Measurements from ENCODE around the gene ATXN1. TPM values are rescaled to one million over a fixed set of nuclear protein-coding genes. Genes with fewer than 3 reads are reported as not detected.

ATXN1 gene
- polyA plus RNA-seq, 1 of the 3 experiments (the other 2 are of a cell fraction), result 7.9 TPM

GRCh38 chr6:16322666-16323312 is 438.5 kb downstream of the ATXN1 start (continued):
- no peak for TF ChIP-seq REST (IDR thresholded peaks at IDR 0.05; ENCODE audit: low read depth, low read length)
- TF ChIP-seq FOXM1 (IDR thresholded peaks at IDR 0.05; ENCODE audit: low read depth), result no peak
- TF ChIP-seq NFIC (IDR thresholded peaks at IDR 0.05; ENCODE audit: borderline replicate concordance), result no peak
- no peak for TF ChIP-seq RFX5 (IDR thresholded peaks at IDR 0.05; ENCODE audit: low read length)
- no peak for TF ChIP-seq GABPA (IDR thresholded peaks at IDR 0.05; ENCODE audit: low read depth)
- no peak for TF ChIP-seq FOXJ3 (CRISPR knock-in tag; IDR thresholded peaks at IDR 0.05)
- no peak for TF ChIP-seq YY1 (IDR thresholded peaks at IDR 0.05; ENCODE audit: low read depth)
- TF ChIP-seq EP300 (IDR thresholded peaks at IDR 0.05; ENCODE audit: borderline replicate concordance in 1 of 2, low read depth in 1 of 2, low read length in 1 of 2), result no peak

GRCh38 chr6:16321826-16322225 is 439.4 kb downstream of the ATXN1 start:
- Histone ChIP-seq H2AFZ (ENCODE audit: low read depth) (no peak overlapping the region), H3K4me3 (ENCODE audit: low read depth in 2 of 2, low read length in 1 of 2) (no peak overlapping the region), H3F3A (replicated peaks; ENCODE audit: insufficient read depth) (peaks cover 41% of the 10 kb centered on the region), H3K36me3 (replicated peaks in 1 of 2; ENCODE audit: control insufficient read depth in 1 of 2, insufficient read depth in 2 of 2, low read length in 1 of 2) (peaks cover 7 to 13% of the 10 kb centered on the region in 2 experiments), H3K4me1 (ENCODE audit: control insufficient read depth in 1 of 2, insufficient read depth in 2 of 2, low read depth in 1 of 2, low read length in 1 of 2) (peaks cover 13 to 57% of the 10 kb centered on the region in 2 experiments; a peak in 3 of 4 replicates), H4K20me1 (ENCODE audit: insufficient read depth) (peaks cover 15% of the 10 kb centered on the region; the same call in 1 of the 2 replicates), H3K27ac (ENCODE audit: low read depth in 2 of 2, low read length in 1 of 2) (peak overlapping the region in 1 of 2 experiments; percentile 94; a peak in 1 of 4 replicates), H3K4me2 (no peak overlapping the region), H3K27me3 (ENCODE audit: insufficient read depth) (no peaks in the 10 kb centered on the region), H3K79me2 (ENCODE audit: insufficient read depth) (peaks cover 20% of the 10 kb centered on the region), H3K9me2 (no peaks in the 10 kb centered on the region), H3K9ac (no peak overlapping the region), H3K9me3 (no peaks in the 10 kb centered on the region)
- ChIA-PET CTCF (interaction anchor here (10.2 kb wide), 1 partner anchor 11 kb away, joined by 81 read pairs; no protein-coding TSS in a partner anchor), POLR2A (no interaction called here)
- no peak for DNase-seq
- 96% methylated on average over 11 of the region's 11 CpGs for WGBS (ENCODE audit: low lambda C conversion rate)
- no peak for TF ChIP-seq ELF1 (IDR thresholded peaks at IDR 0.05)
- TF ChIP-seq FOXJ3 (CRISPR knock-in tag; IDR thresholded peaks at IDR 0.05), result no peak
- no peak for TF ChIP-seq CTCF (IDR thresholded peaks at IDR 0.05)
- no peak for TF ChIP-seq PBX3 (IDR thresholded peaks at IDR 0.05)
- no peak for TF ChIP-seq CHD2 (IDR thresholded peaks at IDR 0.05; ENCODE audit: low read length, partially characterized antibody)
- no peak for TF ChIP-seq RAD21 (IDR thresholded peaks at IDR 0.05; ENCODE audit: low read length)
- TF ChIP-seq POLR2AphosphoS5 (IDR thresholded peaks at IDR 0.05; ENCODE audit: low read depth, low read length), result no peak

Data from SK-N-SH (cell line).